Measurements from ENCODE around the gene PATJ.

Gene PATJ

GRCh38 chr1:61907102-61907501, 164.8 kb downstream of the PATJ start:
- TF ChIP-seq HOXA7 (CRISPR knock-in tag; IDR thresholded peaks at IDR 0.05; ENCODE audit: borderline replicate concordance) (no peak), ZNF350 (tag by site-specific recombination; IDR thresholded peaks at IDR 0.05) (no peak), ZNF416 (tag by site-specific recombination; IDR thresholded peaks at IDR 0.05) (no peak), ZNF211 (tag by site-specific recombination; IDR thresholded peaks at IDR 0.05; ENCODE audit: low read depth) (no peak), KLF16 (tag by site-specific recombination; IDR thresholded peaks at IDR 0.05) (no peak), MEIS1 (CRISPR knock-in tag; IDR thresholded peaks at IDR 0.05; ENCODE audit: borderline replicate concordance) (no peak), ZNF18 (tag by site-specific recombination; IDR thresholded peaks at IDR 0.05) (no peak), ZNF148 (tag by site-specific recombination; IDR thresholded peaks at IDR 0.05; ENCODE audit: borderline replicate concordance) (no peak), GLI2 (tag by site-specific recombination; IDR thresholded peaks at IDR 0.05; ENCODE audit: borderline replicate concordance, low read depth) (no peak), ZBTB10 (tag by site-specific recombination; IDR thresholded peaks at IDR 0.05) (no peak), ZNF19 (tag by site-specific recombination; IDR thresholded peaks at IDR 0.05; ENCODE audit: low read depth) (no peak), ZNF274 (IDR thresholded peaks at IDR 0.05; ENCODE audit: low read length) (no peak), ZNF274 (tag by site-specific recombination; IDR thresholded peaks at IDR 0.05; ENCODE audit: borderline replicate concordance) (no peak), ZBTB49 (tag by site-specific recombination; IDR thresholded peaks at IDR 0.05; ENCODE audit: low read depth) (no peak), ZNF529 (tag by site-specific recombination; IDR thresholded peaks at IDR 0.05; ENCODE audit: insufficient replicate concordance) (no peak), KLF9 (tag by site-specific recombination; IDR thresholded peaks at IDR 0.05; ENCODE audit: low read depth) (no peak), ZNF280D (tag by site-specific recombination; IDR thresholded peaks at IDR 0.05) (no peak)
- no peaks in the 10 kb centered on the region for H3K4me1 ChIP-seq (ENCODE audit: control insufficient read depth, insufficient read depth, low read length)
- H3K36me3 ChIP-seq (ENCODE audit: control insufficient read depth in 2 of 2, insufficient read depth in 1 of 2, low read length in 2 of 2), result peaks cover 4 to 25% of the 10 kb centered on the region in 2 experiments
- ChIA-PET POLR2A (no interaction called here), CTCF (interaction anchor here (0.6 kb wide), 1 partner anchor 77 kb away, joined by 4 read pairs; no protein-coding TSS in a partner anchor)
- no peak overlapping the region for H3K27ac ChIP-seq (ENCODE audit: extremely low read depth, low read depth, low read length)
- no peaks in the 10 kb centered on the region for H3K9me3 ChIP-seq (ENCODE audit: control insufficient read depth, insufficient read depth, low read depth, low read length)
- H3K4me3 ChIP-seq (ENCODE audit: low read depth, low read length), result no peak overlapping the region
